ENCODE measurements around the gene MUC5AC.
"Not testable (repeated sequence)": the region's sequence is repeated elsewhere in the genome, so short reads cannot be mapped to it uniquely, and the experiment has no call there.

MUC5AC gene

GRCh38 chr11:1207401-1208143, 49.8 kb downstream of the MUC5AC start:
- DNase-seq (ENCODE audit: low read depth), result no peak

GRCh38 chr11:1208144-1208393, 50.3 kb downstream of the MUC5AC start:
- DNase-seq (ENCODE audit: low read depth), result no peak

GRCh38 chr11:1208394-1209261, 50.9 kb downstream of the MUC5AC start:
- DNase-seq (ENCODE audit: low read depth), result no peak

- DNase-seq (ENCODE audit: low read depth), result no peak
These were observed 51.8 kb downstream of the MUC5AC start for GRCh38 chr11:1209371-1210057.

GRCh38 chr11:1211838-1212237, 54.1 kb downstream of the MUC5AC start:
- no peak for DNase-seq (ENCODE audit: low read depth)

- not testable (repeated sequence) for DNase-seq (ENCODE audit: low read depth)
These were observed 58.1 kb downstream of the MUC5AC start for GRCh38 chr11:1215826-1216225.

GRCh38 chr11:1217151-1217550, 59.4 kb downstream of the MUC5AC start:
- no peak for DNase-seq (ENCODE audit: low read depth)

- no peak for DNase-seq (ENCODE audit: low read depth)
These were observed 60.6 kb downstream of the MUC5AC start for GRCh38 chr11:1218256-1218787.

GRCh38 chr11:1218788-1219445, 61.2 kb downstream of the MUC5AC start:
- no peak for DNase-seq (ENCODE audit: low read depth)

- no peak for DNase-seq (ENCODE audit: low read depth)
These were observed 61.7 kb downstream of the MUC5AC start for GRCh38 chr11:1219446-1219833.

GRCh38 chr11:1219834-1220815, 62.4 kb downstream of the MUC5AC start:
- DNase-seq (ENCODE audit: low read depth), result no peak

GRCh38 chr11:1220941-1221721, 63.4 kb downstream of the MUC5AC start:
- no peak for DNase-seq (ENCODE audit: low read depth)

- DNase-seq (ENCODE audit: low read depth), result no peak
These were observed 64.1 kb downstream of the MUC5AC start for GRCh38 chr11:1221848-1222311.

- no peak for DNase-seq (ENCODE audit: low read depth)
These were observed 65.0 kb downstream of the MUC5AC start, which contains the start of gene MUC5B for GRCh38 chr11:1222491-1223345. MUC5B (plus strand) TSS chr11:1223066; CDS start chr11:1223124, 58 bp downstream.

- no peak for DNase-seq (ENCODE audit: low read depth)
These were observed 65.8 kb downstream of the MUC5AC start for GRCh38 chr11:1223346-1224110.

- no peak for DNase-seq (ENCODE audit: low read depth)
These were observed 66.3 kb downstream of the MUC5AC start for GRCh38 chr11:1224111-1224490.

GRCh38 chr11:1224491-1225385, 67.0 kb downstream of the MUC5AC start:
- DNase-seq (ENCODE audit: low read depth), result no peak

All from EH (cell line).